Glutamatergic neuron (in vitro differentiated cells): ENCODE results near the gene NSL1. TPM values are rescaled to one million over a fixed set of nuclear protein-coding genes. Genes with fewer than 3 reads are reported as not detected.

Experiments used
- DNase-seq: peaks from one replicate; pipeline ENCODE4 v3.0.0; 2022
- H3K27ac Mint-ChIP-seq: one replicate; pipeline ENCODE4 v1.8.0; 2020; ENCODE audit warnings: mild to moderate bottlenecking, mixed read lengths, inconsistent platforms; ENCODE audit not compliant: unreplicated experiment
- H3K27me3 Mint-ChIP-seq: one replicate; pipeline ENCODE4 v1.8.0; 2020; ENCODE audit warnings: mild to moderate bottlenecking, moderate library complexity, mixed read lengths, inconsistent platforms; ENCODE audit not compliant: unreplicated experiment
- H3K36me3 Mint-ChIP-seq: one replicate; pipeline ENCODE4 v1.8.0; 2020; ENCODE audit warnings: mild to moderate bottlenecking, mixed read lengths, inconsistent platforms; ENCODE audit not compliant: unreplicated experiment
- H3K4me1 Mint-ChIP-seq: one replicate; pipeline ENCODE4 v1.8.0; 2020; ENCODE audit warnings: mild to moderate bottlenecking, low read depth, mixed read lengths, inconsistent platforms; ENCODE audit not compliant: unreplicated experiment
- H3K4me3 Mint-ChIP-seq: one replicate; pipeline ENCODE4 v1.8.0; 2020; ENCODE audit warnings: mild to moderate bottlenecking, mixed read lengths, inconsistent platforms; ENCODE audit not compliant: unreplicated experiment
- H3K9me3 Mint-ChIP-seq: one replicate; pipeline ENCODE4 v1.8.0; 2020; ENCODE audit warnings: mild to moderate bottlenecking, moderate library complexity, mixed read lengths, inconsistent platforms; ENCODE audit not compliant: unreplicated experiment
- total RNA-seq: library from RNA; stranded (reverse); fragmentation: NEBNext Ultra II Directional; extraction: Animal tissue kit (Norgen Biotek cat#: 25700); gene quantifications from one replicate; pipeline ENCODE4 v1.2.1, GENCODE V29; 2021; ENCODE audit not compliant: unreplicated experiment
- TF ChIP-seq, protein P1 (sequence below): fragments of 200-600 bp; sonication (generic); IDR thresholded peaks from one replicate; pipeline ENCODE4 v1.5.0; 2021; ENCODE audit not compliant: partially characterized antibody, unreplicated experiment

The NSL1 gene
- total RNA-seq, 1 donor from 2014 or later = 35.0 TPM

DNA sequence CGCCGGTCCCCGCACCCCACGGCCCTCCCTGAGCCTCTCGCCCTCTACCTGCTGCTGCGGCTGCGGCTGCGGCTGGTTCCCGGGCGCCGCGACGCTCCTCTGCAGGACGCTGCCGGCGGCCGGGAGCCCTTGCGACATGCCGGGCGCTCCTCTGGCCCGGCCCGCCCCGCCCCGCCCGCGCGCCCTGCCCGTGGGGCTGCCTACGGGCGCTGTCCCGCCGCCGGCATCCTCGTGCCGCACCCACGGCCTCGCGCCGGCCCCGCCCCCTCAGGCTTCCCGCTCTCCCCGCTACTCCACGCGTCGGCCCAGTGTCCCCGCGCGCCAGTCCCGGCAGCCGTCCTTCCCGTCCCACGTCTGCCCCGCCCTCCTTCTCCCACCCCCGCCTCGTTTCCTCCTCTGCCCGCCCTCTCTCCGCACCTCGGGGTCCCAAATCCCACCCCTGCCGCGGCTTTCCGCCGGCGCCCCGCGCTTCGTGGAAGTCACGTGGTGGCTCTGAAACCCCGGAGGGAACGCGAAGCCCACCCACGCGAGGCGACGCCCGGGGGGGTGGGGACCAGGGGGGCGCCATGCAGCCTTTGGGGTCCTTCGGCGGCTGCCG, 91.9 kb downstream of the NSL1 start, which contains the start of gene BATF3:
Gene BATF3 (minus strand): TSS at position 216 of the 598 bp plus-strand sequence. CDS start 78 bp downstream, at position 138.
- Mint-ChIP-seq H3K4me3 (peak within 1 kb of the TSS; percentile 83), H3K27ac (no peak within 1 kb of the TSS), H3K27me3 (peaks cover 15% of the 10 kb centered on the region), H3K36me3 (no peaks in the 10 kb centered on the region), H3K4me1 (peaks cover 4% of the 10 kb centered on the region), H3K9me3 (peaks cover 7% of the 10 kb centered on the region)
- peak; percentile 37 for DNase-seq
- TF ChIP-seq, protein P1, sequence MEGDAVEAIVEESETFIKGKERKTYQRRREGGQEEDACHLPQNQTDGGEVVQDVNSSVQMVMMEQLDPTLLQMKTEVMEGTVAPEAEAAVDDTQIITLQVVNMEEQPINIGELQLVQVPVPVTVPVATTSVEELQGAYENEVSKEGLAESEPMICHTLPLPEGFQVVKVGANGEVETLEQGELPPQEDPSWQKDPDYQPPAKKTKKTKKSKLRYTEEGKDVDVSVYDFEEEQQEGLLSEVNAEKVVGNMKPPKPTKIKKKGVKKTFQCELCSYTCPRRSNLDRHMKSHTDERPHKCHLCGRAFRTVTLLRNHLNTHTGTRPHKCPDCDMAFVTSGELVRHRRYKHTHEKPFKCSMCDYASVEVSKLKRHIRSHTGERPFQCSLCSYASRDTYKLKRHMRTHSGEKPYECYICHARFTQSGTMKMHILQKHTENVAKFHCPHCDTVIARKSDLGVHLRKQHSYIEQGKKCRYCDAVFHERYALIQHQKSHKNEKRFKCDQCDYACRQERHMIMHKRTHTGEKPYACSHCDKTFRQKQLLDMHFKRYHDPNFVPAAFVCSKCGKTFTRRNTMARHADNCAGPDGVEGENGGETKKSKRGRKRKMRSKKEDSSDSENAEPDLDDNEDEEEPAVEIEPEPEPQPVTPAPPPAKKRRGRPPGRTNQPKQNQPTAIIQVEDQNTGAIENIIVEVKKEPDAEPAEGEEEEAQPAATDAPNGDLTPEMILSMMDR = no peak

GRCh38 chr1:212699104-212699624, 92.4 kb downstream of the NSL1 start:
- Mint-ChIP-seq H3K27ac (no peak overlapping the region), H3K9me3 (peaks cover 6% of the 10 kb centered on the region), H3K4me3 (peak overlapping the region; percentile 72), H3K36me3 (no peaks in the 10 kb centered on the region), H3K27me3 (peaks cover 14% of the 10 kb centered on the region), H3K4me1 (peaks cover 4% of the 10 kb centered on the region)
- TF ChIP-seq, protein P1 = peak; percentile 23
- peak; percentile 55 for DNase-seq

GRCh38 chr1:212698467-212699103, 93.0 kb downstream of the NSL1 start:
- Mint-ChIP-seq H3K36me3 (no peaks in the 10 kb centered on the region), H3K9me3 (peaks cover 6% of the 10 kb centered on the region), H3K27ac (no peak overlapping the region), H3K4me1 (peaks cover 4% of the 10 kb centered on the region), H3K27me3 (peaks cover 14% of the 10 kb centered on the region), H3K4me3 (peak overlapping the region; percentile 71)
- TF ChIP-seq, protein P1 = no peak
- DNase-seq = no peak

GRCh38 chr1:212696721-212697331, 94.8 kb downstream of the NSL1 start:
- no peak for DNase-seq
- no peak overlapping the region for H3K4me3 Mint-ChIP-seq
- peaks cover 6% of the 10 kb centered on the region for H3K9me3 Mint-ChIP-seq
- peaks cover 14% of the 10 kb centered on the region for H3K27me3 Mint-ChIP-seq
- TF ChIP-seq, protein P1 = no peak
- H3K4me1 Mint-ChIP-seq = peaks cover 4% of the 10 kb centered on the region
- H3K36me3 Mint-ChIP-seq = no peaks in the 10 kb centered on the region
- no peak overlapping the region for H3K27ac Mint-ChIP-seq
